HEK293 (cell line): Measurements from ENCODE around the gene KRT76.

Source experiments
- CTCF ChIA-PET: fragments of 350-600 bp; formaldehyde crosslinking; extraction: SDS; loops from one replicate; lab custom pipeline; 2021; ENCODE audit warnings: antibody characterized with exemption; lab: Yijun Ruan, JAX
- POLR2A ChIA-PET: fragments of 300-600 bp; formaldehyde crosslinking; extraction: SDS; loops from one replicate; lab custom pipeline; 2020; ENCODE audit warnings: antibody characterized with exemption, inconsistent platforms; lab: Yijun Ruan, JAX
- H3K27ac ChIP-seq: fragments of 200-500 bp; sonication (Bioruptor generic); 2 replicates; pipeline ENCODE4 v1.5.1; 2014; ENCODE audit warnings: low read depth, low read length, control low read depth, inconsistent platforms; ENCODE audit errors: extremely low read depth
- H3K36me3 ChIP-seq, 2 experiments: fragments of 200-500 bp in 1 of 2; sonication (Bioruptor generic) in 1 of 2; 1 replicate in 1 of 2; 2 replicates in 1 of 2; pipeline ENCODE4 v1.5.1; 2014 to 2017; ENCODE audit warnings: inconsistent platforms in 2 of 2, low read length in 2 of 2; ENCODE audit not compliant: control insufficient read depth in 2 of 2, insufficient read depth in 1 of 2
- H3K4me1 ChIP-seq: fragments of 200-500 bp; sonication (Bioruptor generic); 2 replicates; pipeline ENCODE4 v1.5.1; 2014; ENCODE audit warnings: mild to moderate bottlenecking, low read length, inconsistent platforms; ENCODE audit not compliant: control insufficient read depth, insufficient read depth
- H3K4me3 ChIP-seq: 2 replicates; pipeline ENCODE4 v1.5.1; 2011; ENCODE audit warnings: low read depth, mild to moderate bottlenecking, control low read depth, low read length, moderate library complexity
- H3K9me3 ChIP-seq: fragments of 200-500 bp; sonication (Bioruptor generic); 2 replicates; pipeline ENCODE4 v1.5.1; 2014; ENCODE audit warnings: low read depth, low read length, inconsistent platforms; ENCODE audit not compliant: control insufficient read depth, insufficient read depth
- EGR2 ChIP-seq: fragments of 450-650 bp; formaldehyde crosslinking; IDR thresholded peaks from 2 replicates; pipeline ENCODE4 v1.5.1; 2016; ENCODE audit warnings: low read depth, missing biosample characterization, missing genetic modification characterization
- GLI4 ChIP-seq: fragments of 450-650 bp; formaldehyde crosslinking; IDR thresholded peaks from 2 replicates; pipeline ENCODE4 v1.5.1; 2016; ENCODE audit warnings: missing biosample characterization, missing genetic modification characterization
- HIC1 ChIP-seq: fragments of 450-650 bp; formaldehyde crosslinking; IDR thresholded peaks from 2 replicates; pipeline ENCODE4 v1.5.1; 2016; ENCODE audit warnings: missing biosample characterization, missing genetic modification characterization
- ZBTB10 ChIP-seq: fragments of 450-650 bp; formaldehyde crosslinking; IDR thresholded peaks from 2 replicates; pipeline ENCODE4 v1.5.1; 2016; ENCODE audit warnings: missing biosample characterization, missing genetic modification characterization
- ZBTB20 ChIP-seq: fragments of 450-650 bp; formaldehyde crosslinking; IDR thresholded peaks from 2 replicates; pipeline ENCODE4 v1.5.1; 2016; ENCODE audit warnings: missing biosample characterization, missing genetic modification characterization
- ZIC2 ChIP-seq: fragments of 450-650 bp; formaldehyde crosslinking; IDR thresholded peaks from 2 replicates; pipeline ENCODE4 v1.5.1; 2016; ENCODE audit warnings: missing biosample characterization, missing genetic modification characterization
- ZNF169 ChIP-seq: fragments of 450-650 bp; formaldehyde crosslinking; IDR thresholded peaks from 2 replicates; pipeline ENCODE4 v1.5.1; 2016; ENCODE audit warnings: missing biosample characterization, missing genetic modification characterization
- ZNF202 ChIP-seq: fragments of 450-650 bp; formaldehyde crosslinking; IDR thresholded peaks from 2 replicates; pipeline ENCODE4 v1.5.1; 2016; ENCODE audit warnings: missing biosample characterization, missing genetic modification characterization, borderline replicate concordance
- ZNF24 ChIP-seq: fragments of 450-650 bp; formaldehyde crosslinking; IDR thresholded peaks from 2 replicates; pipeline ENCODE4 v1.5.1; 2016; ENCODE audit warnings: missing biosample characterization, missing genetic modification characterization
- ZNF391 ChIP-seq: fragments of 450-650 bp; formaldehyde crosslinking; IDR thresholded peaks from 2 replicates; pipeline ENCODE4 v1.5.1; 2016; ENCODE audit warnings: low read depth, missing biosample characterization, missing genetic modification characterization, borderline replicate concordance
- ZNF548 ChIP-seq: fragments of 450-650 bp; formaldehyde crosslinking; IDR thresholded peaks from 2 replicates; pipeline ENCODE4 v1.5.1; 2016; ENCODE audit warnings: missing biosample characterization, missing genetic modification characterization
- ZNF704 ChIP-seq: fragments of 450-650 bp; formaldehyde crosslinking; IDR thresholded peaks from 2 replicates; pipeline ENCODE4 v1.5.1; 2016; ENCODE audit warnings: missing biosample characterization, missing genetic modification characterization
- TF ChIP-seq, protein P1 (sequence below): fragments of 450-650 bp; formaldehyde crosslinking; IDR thresholded peaks from 2 replicates; pipeline ENCODE4 v1.5.1; 2016; ENCODE audit warnings: missing biosample characterization, missing genetic modification characterization
- TF ChIP-seq, protein P2 (sequence below): fragments of 450-650 bp; formaldehyde crosslinking; IDR thresholded peaks from 2 replicates; pipeline ENCODE4 v1.5.1; 2016; ENCODE audit warnings: missing biosample characterization, missing genetic modification characterization
- TF ChIP-seq, protein P3 (sequence below): fragments of 450-650 bp; formaldehyde crosslinking; IDR thresholded peaks from 2 replicates; pipeline ENCODE4 v1.5.1; 2016; ENCODE audit warnings: missing biosample characterization, missing genetic modification characterization

The KRT76 gene

GRCh38 chr12:52757449-52758176 is 19.5 kb downstream of the KRT76 start:
- POLR2A ChIA-PET: no interaction called here
- H3K4me3 ChIP-seq: no peak overlapping the region
- TF ChIP-seq ZNF548: no peak
- TF ChIP-seq, protein P1, sequence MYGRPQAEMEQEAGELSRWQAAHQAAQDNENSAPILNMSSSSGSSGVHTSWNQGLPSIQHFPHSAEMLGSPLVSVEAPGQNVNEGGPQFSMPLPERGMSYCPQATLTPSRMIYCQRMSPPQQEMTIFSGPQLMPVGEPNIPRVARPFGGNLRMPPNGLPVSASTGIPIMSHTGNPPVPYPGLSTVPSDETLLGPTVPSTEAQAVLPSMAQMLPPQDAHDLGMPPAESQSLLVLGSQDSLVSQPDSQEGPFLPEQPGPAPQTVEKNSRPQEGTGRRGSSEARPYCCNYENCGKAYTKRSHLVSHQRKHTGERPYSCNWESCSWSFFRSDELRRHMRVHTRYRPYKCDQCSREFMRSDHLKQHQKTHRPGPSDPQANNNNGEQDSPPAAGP: no peak
- TF ChIP-seq, protein P2, sequence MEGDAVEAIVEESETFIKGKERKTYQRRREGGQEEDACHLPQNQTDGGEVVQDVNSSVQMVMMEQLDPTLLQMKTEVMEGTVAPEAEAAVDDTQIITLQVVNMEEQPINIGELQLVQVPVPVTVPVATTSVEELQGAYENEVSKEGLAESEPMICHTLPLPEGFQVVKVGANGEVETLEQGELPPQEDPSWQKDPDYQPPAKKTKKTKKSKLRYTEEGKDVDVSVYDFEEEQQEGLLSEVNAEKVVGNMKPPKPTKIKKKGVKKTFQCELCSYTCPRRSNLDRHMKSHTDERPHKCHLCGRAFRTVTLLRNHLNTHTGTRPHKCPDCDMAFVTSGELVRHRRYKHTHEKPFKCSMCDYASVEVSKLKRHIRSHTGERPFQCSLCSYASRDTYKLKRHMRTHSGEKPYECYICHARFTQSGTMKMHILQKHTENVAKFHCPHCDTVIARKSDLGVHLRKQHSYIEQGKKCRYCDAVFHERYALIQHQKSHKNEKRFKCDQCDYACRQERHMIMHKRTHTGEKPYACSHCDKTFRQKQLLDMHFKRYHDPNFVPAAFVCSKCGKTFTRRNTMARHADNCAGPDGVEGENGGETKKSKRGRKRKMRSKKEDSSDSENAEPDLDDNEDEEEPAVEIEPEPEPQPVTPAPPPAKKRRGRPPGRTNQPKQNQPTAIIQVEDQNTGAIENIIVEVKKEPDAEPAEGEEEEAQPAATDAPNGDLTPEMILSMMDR: no peak
- TF ChIP-seq, all 188 proteins: peak for 0
- Histone ChIP-seq H3K27ac (no peak overlapping the region), H3K9me3 (no peaks in the 10 kb centered on the region), H3K4me1 (no peaks in the 10 kb centered on the region), H3K36me3 (no peaks in the 10 kb centered on the region)
- CTCF ChIA-PET: interaction anchor here (0.5 to 0.8 kb wide), 2 partner anchors 18 to 229 kb away, joined by 7 to 8 read pairs; no protein-coding TSS in a partner anchor

DNA sequence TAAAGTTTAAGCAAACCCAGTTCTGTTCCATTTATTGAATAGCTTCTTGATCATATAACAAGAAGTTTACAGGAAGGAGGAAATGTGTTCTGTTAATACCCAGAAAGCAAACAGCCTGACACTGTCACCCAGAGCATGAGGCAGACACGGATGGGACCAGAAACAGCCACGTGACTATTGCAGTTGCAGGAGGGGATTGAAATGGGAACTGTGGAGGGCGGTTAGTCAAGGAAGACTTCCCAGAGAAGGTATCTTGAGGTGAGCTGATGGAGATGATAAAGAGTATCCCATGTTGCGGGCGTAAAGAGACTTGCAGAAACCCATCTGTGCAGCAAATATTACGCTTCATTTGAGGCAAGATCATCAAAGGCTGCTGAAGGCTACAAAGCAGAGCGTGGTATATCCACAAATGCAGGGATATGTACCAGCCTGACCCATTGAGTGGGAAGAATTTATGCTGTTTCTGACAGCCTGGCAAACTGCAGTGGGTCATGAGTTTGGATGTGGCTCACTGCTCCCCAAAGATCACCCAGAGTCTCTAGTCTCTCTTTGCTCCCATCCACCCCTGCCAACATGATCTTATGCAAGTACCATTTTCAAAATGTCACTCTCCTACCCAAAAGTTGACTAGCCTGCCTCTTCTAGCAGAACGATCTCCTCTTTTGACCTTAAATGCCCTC is 20.7 kb downstream of the KRT76 start:
- TF ChIP-seq ZNF24 (tag by site-specific recombination) (no peak), EGR2 (tag by site-specific recombination) (no peak), ZNF202 (tag by site-specific recombination) (no peak), HIC1 (no peak), ZNF704 (tag by site-specific recombination) (no peak), ZNF169 (no peak), GLI4 (no peak), ZBTB10 (no peak), ZNF391 (no peak), ZIC2 (tag by site-specific recombination) (no peak), ZBTB20 (tag by site-specific recombination) (no peak)
- TF ChIP-seq, protein P3, sequence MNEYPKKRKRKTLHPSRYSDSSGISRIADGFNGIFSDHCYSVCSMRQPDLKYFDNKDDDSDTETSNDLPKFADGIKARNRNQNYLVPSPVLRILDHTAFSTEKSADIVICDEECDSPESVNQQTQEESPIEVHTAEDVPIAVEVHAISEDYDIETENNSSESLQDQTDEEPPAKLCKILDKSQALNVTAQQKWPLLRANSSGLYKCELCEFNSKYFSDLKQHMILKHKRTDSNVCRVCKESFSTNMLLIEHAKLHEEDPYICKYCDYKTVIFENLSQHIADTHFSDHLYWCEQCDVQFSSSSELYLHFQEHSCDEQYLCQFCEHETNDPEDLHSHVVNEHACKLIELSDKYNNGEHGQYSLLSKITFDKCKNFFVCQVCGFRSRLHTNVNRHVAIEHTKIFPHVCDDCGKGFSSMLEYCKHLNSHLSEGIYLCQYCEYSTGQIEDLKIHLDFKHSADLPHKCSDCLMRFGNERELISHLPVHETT: no peak
- TF ChIP-seq, protein P1: no peak
- H3K4me1 ChIP-seq: no peaks in the 10 kb centered on the region
- H3K4me3 ChIP-seq: no peak overlapping the region
- no peak overlapping the region for H3K27ac ChIP-seq
- CTCF ChIA-PET: no interaction called here
- H3K36me3 ChIP-seq: no peaks in the 10 kb centered on the region
- no peaks in the 10 kb centered on the region for H3K9me3 ChIP-seq
- POLR2A ChIA-PET: no interaction called here
